ENCODE data around the gene IGSF5.
"Not testable (repeated sequence)": the region's sequence is repeated elsewhere in the genome, so short reads cannot be mapped to it uniquely, and the experiment has no call there.

The IGSF5 gene

DNA sequence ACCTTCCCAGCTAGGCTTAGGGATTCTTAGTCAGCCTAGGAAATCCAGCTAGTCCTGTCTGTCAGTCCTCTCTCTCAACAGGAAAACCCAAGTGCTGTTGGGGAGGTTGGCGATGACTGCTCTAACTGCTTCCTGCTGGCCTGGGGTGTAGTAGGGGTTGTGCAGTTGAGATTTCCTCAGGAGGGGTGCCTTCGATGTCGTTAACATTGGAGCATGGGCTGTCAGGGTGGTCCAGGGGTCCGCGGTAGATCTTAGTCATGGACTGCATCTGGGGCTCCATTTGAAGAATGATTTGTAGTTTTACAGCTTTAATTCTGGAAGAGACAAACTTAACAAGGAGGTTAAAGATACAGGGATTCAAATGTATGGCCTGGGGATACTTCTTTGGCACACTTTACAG, 5.5 kb upstream of the IGSF5 start:
- not testable (repeated sequence) for DNase-seq

DNA sequence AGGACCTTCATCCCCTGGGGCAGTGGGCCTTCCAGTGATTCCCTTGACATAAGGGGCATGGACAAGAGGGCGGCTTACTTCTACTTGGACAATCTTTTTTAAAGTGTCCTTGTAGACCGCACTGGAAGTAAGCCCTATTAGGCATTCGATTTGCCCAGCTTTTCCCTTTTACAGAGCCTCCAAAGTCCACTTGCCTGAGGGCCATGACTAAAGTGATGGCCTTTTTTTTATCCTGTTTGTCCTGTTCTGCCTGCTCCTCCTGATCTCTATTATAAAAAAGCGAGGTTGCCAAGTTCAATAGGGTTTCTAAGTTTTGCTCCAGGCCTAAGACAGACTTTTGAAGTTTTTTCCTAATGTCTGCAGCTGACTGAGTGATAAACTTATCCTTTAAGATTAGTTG, 2.4 kb upstream of the IGSF5 start:
- DNase-seq = not testable (repeated sequence)

GRCh38 chr21:39745332-39745731, 349 bp downstream of the IGSF5 start:
- DNase-seq = not testable (repeated sequence)

GRCh38 chr21:39750670-39751069, 5.7 kb downstream of the IGSF5 start:
- no peak for DNase-seq

GRCh38 chr21:39754811-39755210, 9.8 kb downstream of the IGSF5 start:
- DNase-seq = no peak

DNA sequence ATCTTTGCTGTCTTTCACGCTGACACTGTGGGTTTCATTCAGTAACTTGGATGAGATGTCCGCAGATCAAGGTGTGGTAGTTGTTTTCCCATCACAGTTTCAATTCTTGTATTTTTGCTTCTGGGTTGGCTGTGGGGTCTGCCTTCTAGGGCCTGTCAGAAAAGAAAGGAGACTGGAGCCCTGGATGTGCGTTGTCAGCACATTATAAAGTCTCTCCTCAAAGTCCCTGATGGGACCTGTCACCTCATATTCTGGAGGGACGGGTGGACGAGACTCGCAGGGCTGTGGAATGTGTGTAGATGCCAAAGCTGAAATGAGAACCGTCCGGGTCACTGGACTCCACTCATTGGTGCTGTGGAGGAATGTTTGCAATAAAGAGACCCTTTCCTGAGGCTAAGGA, 11.3 kb downstream of the IGSF5 start:
- DNase-seq = no peak

DNA sequence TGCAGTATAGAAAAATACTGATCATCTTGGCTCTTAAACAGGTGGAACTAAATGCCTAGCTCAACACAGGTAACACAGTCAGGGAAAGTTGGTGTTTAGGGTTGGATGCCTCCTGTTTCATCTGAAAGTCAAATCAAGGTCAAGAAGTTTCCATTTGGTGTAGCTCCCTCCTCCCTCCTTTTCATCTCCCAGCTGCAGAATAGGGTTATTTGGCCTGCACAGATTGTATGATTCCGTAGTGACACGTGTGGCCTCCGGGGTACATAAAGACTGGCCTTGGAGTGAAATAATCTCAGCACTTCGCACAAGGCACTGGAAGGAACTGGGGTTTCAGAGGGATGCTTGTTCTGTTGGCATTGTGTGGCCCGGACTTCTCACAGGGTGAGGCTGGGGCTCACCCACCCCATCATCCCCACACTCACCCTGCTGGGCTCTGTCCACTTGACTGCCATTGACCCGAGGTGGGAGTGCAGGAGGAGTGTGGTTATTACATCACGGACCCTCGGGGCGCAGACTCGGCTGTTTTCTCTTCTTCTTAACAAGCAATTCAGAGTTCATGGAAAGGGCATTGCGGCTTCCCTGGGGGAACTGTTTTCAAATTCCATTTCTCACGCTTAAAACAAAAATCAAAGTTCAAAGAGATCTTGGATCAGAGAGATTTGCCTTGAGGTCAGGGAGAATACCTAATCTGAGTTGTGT, 18.4 kb downstream of the IGSF5 start:
- DNase-seq = no peak

- DNase-seq = no peak
Observed at GRCh38 chr21:39774227-39774626, 29.2 kb downstream of the IGSF5 start.

DNA sequence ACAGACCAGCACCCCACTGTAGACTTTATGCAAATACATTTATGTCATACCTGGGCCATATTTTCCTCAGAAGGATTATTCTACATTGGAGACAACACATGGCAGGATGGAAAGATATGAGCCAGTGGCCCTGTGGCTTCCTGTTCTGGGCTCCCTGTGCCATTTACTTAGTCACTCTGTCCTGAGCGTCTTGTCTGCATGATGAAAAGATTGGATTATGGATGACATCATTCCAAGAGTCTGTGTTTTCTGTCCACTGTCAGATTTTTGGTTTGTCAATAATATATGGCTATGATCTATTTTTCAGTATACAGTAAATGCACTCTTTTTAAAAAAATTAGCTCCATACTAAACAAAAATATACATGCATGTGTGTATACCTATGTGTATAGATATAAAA, 30.8 kb downstream of the IGSF5 start:
- DNase-seq = no peak

DNA sequence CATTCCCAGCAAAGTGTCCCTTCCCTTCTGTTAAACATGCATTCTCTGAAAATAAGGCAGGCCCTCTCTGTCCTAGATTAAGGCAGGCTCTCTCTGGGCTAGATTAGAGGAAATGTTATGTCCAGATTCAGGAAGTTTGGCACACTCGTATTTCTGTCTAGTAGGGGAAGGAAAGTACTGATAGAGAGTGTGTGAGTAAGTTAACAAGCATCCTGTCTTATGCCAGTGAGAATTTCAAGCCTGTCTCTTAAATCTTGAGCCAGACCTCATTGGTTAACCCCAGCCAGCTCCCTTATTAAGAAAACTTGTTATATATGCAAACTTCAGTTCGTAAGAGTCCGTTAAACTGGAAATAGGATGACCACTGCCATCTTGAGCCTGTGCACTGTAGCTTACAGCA, 31.6 kb downstream of the IGSF5 start:
- DNase-seq = no peak

GRCh38 chr21:39781331-39781730, 36.3 kb downstream of the IGSF5 start:
- DNase-seq = no peak

GRCh38 chr21:39788383-39788782, 43.4 kb downstream of the IGSF5 start:
- DNase-seq = peak; percentile 80

DNA sequence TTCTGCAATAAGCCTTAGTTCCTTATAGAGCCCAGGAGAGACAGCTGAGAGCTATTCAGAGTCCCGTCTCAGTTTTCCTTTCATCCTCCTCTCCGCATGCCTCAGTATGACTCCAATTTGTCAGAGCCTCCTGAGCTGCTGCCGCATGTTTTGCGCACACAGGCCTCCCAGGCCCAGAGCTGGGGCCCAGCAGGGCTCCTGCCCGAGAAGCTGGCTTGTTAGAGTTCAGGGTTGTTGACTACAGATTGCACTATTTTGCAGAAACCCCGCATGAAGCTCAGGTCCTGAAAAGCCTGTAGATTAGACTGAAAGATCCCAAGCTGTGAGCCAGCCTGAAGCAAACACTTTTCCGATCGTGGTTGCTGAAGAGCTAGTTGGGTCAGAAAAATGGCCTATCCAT, 51.5 kb downstream of the IGSF5 start:
- no peak for DNase-seq

- no peak for DNase-seq
Observed at GRCh38 chr21:39799178-39799577, 54.2 kb downstream of the IGSF5 start.

DNA sequence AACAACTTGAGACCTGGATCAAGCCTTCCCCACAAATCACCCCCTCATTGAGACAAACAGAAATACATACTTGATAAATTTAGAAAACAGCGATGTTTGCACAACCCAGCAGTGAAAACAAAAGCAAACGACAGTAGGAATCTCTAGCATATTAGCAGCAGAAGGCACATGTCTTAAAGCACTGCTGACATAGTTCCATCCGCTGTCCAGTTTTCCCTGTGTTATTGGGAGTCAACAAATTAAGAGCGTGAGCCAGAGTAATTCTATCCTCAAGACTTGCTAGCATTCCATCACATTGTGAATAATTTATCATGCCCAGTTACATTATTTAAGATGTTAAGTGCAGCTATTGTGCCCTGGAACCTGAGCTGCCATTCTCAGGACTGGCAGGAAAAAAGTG, 55.3 kb downstream of the IGSF5 start:
- DNase-seq = no peak

DNA sequence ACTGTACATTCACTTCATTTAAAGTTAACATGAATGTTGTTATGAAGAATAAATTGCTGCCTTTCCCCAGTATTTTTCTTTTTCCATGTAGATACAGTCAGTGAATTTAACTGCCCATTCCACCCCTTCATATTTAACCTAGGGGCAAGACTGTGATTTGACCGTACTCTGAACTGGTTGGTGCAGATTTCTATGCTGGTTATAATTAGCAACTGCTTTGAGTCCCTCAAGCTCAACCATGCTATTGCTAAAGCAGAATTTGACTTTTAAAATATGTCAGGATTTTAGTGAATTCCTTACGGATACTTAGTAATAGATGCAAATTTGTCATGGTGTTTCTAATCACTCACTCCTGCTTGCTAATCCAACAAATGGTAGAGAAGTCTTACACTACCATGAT, 57.2 kb downstream of the IGSF5 start:
- no peak for DNase-seq

DNA sequence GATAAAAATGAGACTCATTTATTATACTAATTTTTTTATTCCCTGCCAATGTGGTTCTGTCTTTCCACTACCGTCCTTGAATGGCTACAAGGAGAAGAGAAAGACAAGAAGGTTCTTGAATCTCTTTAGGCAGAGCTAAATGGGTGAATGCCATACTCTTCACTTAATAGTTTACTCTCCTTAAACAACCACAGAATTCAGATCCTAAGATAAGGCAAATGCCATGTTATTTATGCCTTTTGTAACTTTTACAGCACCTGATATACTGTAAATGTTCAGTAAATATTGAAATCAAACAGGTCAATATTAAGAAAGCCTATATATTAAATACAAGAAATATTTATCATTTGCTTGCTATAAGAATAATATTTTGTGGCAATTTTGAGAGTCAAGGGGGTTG, 58.4 kb downstream of the IGSF5 start:
- DNase-seq = no peak

DNA sequence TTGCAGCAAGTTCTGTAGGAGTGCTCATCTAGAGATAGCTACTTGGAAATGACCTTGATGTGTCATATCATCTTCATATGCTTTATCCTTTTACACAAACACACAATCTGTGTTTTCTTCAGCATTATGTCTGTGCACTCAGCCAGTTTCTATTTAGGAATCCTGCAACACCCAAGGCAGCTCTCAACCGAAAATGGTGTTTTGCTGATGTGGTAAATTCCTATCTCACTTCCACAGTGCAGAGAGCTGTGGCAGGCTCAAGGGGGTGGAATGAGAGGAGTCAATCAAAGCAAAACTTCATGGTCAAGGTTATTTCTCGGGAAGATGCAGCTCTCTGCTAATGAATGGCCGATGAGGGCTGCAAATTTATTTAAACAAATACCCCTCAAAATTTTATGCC, 59.3 kb downstream of the IGSF5 start:
- DNase-seq = no peak

DNA sequence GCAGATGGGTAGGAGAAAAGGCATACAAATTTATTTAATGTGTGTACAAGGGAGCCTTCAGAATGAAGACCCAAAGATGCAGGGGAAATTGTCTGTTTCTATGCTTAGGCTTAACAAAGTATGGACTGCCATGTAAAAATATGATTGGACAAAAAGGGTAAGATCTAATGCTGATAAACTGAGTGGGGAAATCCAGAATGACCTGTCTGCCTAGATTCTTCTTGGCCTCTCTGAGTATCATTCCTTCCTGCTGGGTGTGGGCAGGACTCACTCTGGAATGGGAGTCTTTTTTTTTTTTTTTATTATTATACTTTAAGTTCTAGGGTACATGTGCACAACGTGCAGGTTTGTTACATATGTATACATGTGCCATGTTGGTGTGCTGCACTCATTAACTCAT, 61.0 kb downstream of the IGSF5 start:
- DNase-seq = no peak

- DNase-seq = no peak
Observed at GRCh38 chr21:39807738-39808137, 62.8 kb downstream of the IGSF5 start.

- DNase-seq = no peak
Observed at GRCh38 chr21:39809936-39810335, 65.0 kb downstream of the IGSF5 start.

- no peak for DNase-seq
Observed at GRCh38 chr21:39812983-39813382, 68.0 kb downstream of the IGSF5 start.

GRCh38 chr21:39818557-39818956, 73.6 kb downstream of the IGSF5 start:
- DNase-seq = no peak

DNA sequence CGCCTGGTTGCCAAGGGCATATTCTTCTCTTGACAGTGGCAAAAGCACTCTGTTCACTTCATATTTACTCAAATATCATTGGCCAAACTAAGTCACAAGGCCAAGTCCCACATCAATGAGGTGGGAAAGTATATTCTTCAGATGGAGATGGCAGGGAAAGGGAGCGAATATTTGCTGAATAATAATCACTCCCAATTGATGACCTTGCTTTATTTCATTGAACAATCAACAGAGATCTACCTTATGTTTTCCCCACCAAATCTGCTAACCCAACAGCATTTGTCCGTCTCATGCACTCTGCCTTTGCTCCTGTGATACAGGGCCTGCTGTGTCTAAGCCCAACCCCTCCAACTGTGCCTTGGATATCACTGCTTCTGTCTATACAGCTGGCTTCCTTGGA, 77.1 kb downstream of the IGSF5 start:
- no peak for DNase-seq

GRCh38 chr21:39825250-39825649, 80.3 kb downstream of the IGSF5 start:
- no peak for DNase-seq

- no peak for DNase-seq
Observed at GRCh38 chr21:39834543-39834942, 89.6 kb downstream of the IGSF5 start.

Measured in amniotic stem cell (primary cell).